HG03457 (cell line): ENCODE measurements around the gene PGM1.

Experiments used
- ATAC-seq: cut with Tn5 transposase; IDR thresholded peaks from one replicate; pipeline ENCODE4 v1.9.1; 2021; ENCODE audit warnings: moderate number of reproducible peaks; ENCODE audit not compliant: unreplicated experiment

Gene PGM1

DNA sequence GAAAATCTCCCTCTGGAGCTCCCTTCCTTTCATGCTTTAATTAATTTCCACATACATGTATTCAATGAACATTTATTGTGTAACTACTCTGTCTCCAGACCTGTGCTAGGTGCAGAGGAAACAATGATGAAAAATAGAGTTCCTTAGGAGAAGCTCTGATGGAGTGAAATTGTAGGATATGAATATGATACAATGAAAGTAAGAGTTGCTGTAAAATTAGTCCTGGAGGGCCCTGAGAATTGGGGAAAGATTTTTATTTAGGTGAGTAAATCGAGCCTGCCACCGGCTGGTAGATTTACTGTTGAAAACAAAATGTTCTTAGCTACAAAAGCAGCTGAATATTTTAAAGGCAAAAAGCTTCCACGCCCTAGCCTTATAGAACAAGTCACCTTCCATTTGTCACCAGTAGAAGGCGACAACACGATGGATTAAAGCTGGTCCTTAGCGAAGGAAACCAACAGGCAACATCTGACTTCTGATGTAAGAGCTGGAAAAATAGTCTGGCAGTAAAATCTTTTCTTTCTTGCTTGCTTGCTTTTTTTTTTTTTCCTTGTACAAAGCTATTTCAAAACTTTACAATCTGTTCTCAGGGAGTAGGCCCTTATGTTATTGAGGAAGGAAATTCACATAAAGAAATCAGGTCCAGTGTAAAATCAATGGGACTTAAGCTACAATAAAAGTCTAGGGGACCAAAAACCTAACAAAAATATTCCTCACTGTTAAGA, 98.7 kb downstream of the PGM1 start:
- ATAC-seq = peak; percentile 59

DNA sequence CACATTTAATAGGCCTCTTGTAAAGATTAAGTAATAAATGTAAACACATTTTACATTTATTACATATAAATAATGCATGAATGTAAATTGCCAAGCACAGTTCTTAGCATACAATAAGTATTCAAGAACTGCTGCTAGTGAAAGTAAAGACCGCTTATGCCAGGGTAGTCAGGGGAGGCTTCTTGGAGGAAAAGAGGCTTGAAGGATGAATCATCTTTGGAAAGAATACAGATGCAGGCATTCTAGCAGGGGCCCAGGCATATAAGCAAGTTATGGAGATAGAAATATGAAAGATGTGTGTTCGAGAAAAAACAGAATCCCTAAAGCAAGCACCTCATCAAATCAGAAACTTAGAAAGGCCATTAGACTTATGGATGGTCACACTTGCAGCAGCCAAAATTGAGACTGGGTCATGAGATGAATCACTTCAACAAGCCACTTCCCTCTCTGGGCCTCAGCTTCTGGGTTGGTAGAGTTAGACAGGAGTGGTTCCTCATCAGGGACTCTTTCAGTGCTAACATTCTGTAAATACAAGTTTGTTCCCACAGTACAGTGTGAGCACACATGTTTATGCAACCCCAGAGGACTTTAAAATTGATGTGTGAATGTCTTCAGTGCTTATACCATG, 100.8 kb downstream of the PGM1 start:
- ATAC-seq = peak; percentile 54

DNA sequence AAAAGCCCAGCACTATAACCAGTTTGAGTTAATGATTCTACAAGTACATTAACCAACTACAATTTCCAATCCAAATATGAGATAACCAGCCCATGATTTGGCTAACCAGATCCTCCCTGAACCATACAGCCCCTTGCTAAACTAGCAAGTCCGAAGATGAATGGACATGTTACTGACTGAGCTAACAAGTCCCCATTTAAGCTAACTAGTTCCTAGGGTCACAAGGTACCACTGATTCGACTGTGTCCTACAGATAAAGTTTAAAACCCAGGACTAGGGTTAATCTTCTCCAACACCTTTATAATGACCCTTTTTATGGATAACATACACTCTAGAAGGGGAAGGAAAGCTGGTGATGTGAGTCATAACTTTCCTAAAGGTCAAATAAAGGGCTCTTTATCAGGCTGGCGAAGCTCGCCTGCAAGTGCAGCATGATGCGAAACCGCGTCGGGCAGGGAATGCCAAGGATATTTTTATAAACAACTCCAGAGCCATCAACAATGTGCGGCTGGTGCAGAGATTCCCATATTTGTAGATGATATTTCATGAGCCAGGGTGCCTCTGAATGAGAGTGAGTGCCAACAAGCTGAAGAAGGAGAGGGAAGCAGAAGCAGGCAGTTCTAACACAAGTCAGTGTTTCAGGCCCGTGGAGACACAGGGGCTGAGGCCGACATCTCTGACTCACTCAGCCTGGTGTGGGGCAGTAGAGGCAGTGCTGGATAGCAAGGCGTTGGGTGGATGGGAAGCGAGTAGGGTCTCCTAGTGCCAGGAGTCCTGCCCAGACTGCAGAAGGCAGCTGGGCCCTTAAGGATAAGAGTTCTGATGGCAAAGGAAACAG, 105.0 kb downstream of the PGM1 start:
- ATAC-seq = no peak

DNA sequence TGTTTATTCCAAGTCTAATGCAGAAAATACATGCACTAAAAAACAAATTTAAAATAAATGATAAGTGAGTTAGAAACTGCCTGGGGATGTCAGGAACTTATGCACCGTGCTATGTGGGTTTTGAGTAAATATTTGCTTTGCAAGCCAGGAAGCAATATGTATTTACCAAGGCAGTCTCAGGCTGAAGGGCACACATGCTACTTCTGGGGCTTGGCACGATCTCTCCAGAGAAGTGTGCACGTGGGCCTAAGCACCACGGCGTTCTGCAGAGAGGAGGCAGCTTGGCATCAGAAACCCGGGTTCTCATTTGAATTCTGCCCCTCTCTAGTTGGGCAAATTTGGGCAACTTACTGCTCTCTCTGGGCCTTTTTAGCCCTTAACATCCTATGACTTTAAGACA, 108.0 kb downstream of the PGM1 start:
- no peak for ATAC-seq

DNA sequence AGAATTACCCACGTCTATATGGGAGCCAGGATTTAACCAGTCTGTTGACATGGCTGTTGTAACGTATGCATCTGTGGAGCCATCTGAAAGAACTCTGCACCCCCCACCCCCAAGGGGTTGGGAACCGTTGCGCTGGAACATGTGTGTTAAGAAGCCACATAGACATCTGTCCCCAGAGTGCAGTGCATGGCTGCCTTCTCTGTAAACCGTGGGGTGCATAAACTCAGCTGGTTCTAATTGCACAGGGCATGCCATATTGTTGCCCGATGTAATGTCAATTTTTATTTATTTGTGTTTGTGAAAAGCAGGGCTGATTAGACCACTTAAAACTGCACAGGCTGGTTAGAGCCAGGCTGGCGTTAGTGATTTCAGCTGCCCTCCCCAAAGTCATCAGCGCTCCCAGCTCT, 110.5 kb downstream of the PGM1 start:
- ATAC-seq = no peak

DNA sequence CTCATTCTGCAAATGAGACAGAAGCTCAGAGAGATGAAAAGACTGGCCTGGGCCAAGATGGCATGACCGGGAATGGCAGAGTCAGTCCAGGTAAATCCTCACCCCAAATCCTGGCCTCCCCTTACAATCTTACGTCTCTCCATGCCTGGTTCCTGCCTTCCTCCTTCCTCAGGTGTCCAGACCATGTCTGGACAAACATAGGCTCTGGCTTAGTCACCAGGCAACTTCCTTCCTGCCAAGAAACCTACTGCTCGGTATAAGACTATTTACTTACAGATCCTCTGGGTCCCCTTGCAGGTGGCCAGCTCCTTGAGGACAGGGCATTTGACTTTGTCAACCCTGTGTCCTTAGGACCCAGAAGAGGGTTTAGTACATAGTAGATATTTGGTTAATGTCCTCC, 111.2 kb downstream of the PGM1 start:
- ATAC-seq = no peak

DNA sequence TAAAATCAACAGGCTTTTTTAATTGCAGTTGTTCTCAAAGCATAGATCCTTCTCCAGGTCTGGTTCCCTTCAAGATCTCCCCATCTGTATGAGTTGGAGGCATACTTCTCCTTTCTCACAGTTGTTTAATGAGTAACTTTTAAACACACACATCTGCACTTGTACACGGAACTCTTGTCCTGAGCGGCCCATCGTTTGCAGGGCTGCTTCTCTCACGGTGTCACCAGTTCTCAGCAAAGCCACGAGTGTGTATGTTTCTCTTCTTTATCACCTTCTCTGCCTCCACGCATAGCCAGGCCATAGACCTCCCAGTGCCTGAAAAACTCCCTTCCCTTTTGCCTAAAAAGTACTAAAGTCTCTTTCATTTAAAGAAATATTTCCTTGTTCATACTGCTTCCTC, 111.9 kb downstream of the PGM1 start:
- peak; percentile 79 for ATAC-seq

DNA sequence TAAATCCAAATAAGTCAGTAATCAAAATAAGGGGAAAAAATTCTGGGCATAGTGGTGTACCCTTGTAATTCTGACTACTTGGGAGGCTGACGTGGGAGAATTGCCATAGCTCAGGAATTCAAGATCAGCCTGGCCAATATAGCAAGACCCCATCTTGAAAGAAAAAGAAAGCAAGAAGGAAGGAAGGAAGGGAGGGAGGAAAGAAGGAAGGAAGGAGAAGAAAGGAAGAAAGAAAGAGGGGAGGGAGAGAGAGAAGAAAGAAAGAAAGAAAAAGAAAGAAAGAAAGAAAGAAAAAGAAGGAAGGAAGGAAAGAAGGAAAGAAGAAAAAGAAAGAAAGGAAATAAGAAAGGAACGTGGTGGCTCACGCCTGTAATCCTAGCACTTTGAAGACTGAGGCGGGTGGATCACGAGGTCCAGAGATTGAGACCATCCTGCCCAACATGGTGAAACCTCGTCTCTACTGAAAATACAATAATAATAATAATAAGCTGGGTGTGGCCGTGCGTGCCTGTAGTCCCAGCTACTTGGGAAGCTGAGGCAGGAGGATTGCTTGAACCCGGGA, 116.1 kb downstream of the PGM1 start:
- ATAC-seq = no peak
